GM19397 (cell line): ENCODE results near the gene HAUS2.
A peak's percentile ranks its signal among the peaks of the same experiment; 100 is the strongest.
"Not testable (repeated sequence)": the region's sequence is repeated elsewhere in the genome, so short reads cannot be mapped to it uniquely, and the experiment has no call there.

Source experiments
- ATAC-seq: cut with Tn5 transposase; IDR thresholded peaks from one replicate; pipeline ENCODE4 v1.9.1; 2021; ENCODE audit warnings: mild to moderate bottlenecking, moderate library complexity; ENCODE audit not compliant: unreplicated experiment

Gene HAUS2

DNA sequence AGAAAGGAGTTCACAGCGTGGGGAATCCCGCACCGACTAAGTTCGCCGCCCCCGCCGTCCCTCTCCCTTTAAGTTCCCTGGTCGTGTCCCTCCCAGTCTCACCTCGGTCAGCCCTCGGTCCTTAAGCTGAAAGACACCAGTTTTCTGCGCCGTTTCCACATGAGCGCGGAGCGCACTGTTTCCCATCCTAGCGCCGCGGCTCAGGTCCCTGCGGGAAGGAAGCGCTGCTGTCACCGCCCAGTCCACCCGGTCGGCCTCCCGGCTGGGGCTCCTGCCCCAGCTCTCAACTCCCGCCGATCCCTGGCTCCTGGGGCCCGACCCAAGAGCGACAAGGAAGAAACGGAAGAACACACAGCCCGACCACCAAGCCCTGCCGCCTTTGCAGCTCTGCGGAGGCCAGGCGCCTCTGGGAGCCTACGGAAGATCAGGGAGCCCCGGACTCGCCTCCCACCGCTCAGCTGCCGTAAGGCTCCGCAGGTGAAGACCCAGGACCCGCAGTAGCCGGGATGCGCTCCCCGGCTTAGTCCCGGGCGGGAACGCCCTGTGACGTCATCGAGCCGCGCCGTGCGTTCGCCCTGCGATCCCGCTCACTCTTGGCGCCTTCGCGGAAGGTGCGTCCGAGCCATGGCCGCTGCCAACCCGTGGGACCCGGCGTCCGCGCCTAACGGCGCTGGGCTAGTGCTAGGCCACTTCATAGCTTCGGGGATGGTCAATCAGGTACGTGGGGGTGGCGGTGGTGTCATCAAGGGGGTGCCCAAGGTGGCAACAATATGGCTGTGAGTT lies at the start of gene HAUS2, which contains the start of gene LRRC57:
TSS of gene HAUS2 (plus strand) at position 590 of the 783 bp plus-strand sequence. CDS start at position 625, 35 bp downstream.
TSS of gene LRRC57 (minus strand) at position 545 of the 783 bp plus-strand sequence. CDS start at position 186, 359 bp downstream.
- ATAC-seq, result peak; percentile 88

DNA sequence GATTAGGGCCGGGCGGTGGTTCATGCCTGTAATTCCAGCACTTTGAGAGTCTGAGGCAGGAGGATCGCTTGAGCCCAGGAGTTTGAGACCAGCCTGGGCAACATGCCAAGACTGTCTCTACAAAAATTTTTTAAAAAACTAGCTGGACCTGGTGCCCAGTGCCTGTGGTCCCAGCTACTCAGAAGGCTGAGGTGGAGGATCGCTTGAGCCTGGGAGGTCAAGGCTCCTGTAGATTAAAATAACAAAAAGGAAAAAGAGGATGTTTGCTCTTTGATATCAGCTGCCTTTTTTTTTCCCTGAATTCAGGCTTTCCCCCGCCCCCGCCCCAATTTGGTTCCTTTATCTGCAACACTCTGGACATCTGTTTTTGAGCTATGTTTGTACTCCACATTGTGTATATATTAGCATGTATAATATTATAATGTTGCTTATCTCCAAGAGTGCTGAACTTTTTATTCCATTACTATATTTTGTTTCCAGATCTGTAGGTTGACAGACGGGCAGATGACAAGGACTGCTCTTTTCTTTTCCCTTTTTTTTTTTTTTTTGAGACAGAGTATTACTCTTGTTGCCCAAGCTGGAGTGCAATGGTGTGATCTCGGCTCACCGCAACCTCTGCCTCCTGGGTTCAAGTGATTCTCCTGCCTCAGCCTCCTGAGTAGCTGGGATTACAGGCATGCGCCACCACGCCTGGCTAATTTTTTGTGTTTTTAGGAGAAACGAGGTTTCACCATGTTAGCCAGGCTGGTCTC lies 48.6 kb upstream of the HAUS2 start:
- no peak for ATAC-seq

DNA sequence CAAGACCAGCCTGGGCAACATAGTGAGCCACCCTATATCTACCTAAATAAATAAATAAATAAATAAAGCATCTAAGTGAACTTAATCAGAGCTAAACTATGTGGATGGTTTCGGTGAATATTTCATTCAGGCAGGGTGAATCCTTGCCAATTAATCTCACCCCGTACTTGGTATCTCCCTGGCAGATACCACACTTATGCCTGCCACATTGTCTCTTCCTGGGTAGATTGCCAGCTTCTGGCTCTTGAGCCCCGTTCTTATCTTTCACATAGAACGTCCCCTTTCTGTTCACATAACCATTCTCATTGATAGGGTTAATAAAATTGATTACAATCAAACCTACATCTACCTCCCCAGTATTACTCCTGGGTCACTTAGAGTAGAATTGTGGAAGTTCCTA lies 46.2 kb upstream of the HAUS2 start:
- ATAC-seq, result no peak

DNA sequence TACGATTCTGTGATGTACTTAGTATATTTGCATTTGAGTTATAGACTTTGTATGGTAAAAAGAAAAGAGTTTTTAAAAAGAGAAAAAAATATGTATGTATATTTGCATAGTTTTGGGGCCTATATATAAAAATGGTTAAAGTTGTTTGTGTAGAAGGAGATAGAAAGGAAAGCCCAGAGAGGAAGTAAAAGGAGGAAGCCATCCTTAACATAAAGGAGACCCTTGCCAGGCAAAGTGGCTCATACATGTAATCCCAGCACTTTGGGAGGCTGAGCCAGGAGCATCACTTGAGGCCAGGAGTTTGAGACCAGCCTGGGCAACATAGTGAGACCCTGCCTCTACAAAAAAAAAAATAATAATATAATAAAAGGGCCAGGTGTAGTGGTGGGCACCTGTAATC lies 44.8 kb upstream of the HAUS2 start:
- ATAC-seq, result no peak

DNA sequence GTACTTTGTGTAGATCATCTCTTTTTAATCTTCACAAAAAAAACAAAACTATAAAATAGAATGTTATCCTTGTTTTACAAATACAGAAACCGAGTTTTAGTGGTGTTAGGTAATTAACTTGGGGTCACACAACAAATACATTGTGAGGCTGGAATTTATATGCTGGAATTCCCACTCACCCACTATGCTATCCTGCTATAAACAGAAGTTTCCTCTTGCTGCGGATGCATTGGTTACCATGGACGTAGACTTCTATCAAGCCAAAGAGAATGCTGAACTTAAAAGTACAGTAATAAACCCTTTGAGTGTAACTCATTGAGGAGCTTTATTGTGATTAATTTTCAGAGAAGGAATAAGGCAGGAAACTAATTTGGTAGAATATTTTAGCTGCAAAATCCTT lies 44.0 kb upstream of the HAUS2 start:
- no peak for ATAC-seq

DNA sequence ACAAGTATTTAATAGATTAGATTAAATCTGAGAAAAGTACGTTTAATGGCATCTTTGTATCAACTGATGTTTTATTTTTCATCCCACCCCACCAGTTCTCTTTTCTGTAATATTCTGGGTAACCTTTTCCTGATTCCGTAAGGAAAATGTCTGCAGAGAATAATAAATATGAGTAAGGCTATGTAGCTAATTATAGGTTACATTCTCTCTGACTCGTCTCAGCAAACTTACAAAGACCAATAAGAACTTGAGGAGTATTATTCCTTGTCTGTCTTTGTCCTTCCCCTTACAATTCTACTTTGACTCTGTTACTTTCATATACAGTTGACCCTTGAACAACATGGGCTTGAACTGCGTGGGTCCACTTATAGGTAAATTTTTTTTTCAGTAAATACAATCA lies 41.1 kb upstream of the HAUS2 start:
- no peak for ATAC-seq

DNA sequence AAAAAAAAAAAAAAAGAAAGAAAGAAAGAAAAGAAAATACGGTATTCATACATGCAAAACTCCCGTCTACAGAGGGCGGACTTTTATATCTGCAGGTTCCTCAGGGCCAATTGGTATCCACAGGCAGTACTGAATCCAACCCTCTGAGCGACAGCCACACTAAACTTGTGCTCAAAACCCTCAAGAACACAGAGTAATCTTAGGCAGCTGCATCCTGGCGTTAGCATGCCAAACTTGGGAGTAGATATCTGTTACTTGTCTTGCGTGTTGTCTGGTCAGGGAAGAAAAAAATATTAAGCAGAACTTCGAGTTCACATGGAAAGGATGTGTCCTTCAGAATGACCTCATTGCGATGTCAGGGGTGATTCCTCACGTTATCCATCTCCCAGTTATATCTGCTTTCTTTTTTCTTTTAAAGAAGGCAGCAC lies 40.4 kb upstream of the HAUS2 start:
- no peak for ATAC-seq

DNA sequence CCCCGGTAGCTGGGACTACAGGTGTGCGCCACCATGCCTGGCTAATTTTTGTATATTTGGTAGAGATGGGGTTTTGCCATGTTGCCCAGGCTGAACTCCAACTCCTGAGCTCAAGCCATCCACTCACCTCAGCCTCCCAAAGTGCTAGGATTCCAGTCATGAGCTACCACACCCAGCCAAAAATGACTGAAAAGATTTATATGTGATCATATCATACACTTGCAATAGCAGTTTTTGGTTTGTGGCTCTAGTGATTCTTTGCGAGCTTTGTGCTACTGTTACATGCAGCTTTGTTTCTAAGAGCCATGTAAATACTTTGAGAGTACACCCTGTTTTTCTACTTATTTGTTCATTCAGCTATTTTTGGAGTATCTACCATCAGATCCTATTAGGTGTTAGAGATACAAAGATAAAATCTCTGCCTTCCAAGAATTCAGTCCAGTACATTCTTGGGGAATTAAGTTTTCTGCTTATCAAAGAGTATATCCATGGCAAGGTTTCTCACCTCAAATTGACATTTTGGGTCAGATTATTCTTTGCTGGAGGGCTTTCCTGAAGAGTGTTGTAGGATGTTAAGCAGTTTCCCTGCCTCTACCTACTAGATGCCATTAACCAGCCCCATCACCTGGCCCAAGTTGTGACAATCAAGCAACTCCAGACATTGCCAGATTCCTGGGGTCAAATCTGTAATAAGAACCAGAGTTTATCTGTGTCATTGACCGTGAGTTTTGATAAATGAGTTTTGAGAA lies 38.2 kb upstream of the HAUS2 start:
- no peak for ATAC-seq

DNA sequence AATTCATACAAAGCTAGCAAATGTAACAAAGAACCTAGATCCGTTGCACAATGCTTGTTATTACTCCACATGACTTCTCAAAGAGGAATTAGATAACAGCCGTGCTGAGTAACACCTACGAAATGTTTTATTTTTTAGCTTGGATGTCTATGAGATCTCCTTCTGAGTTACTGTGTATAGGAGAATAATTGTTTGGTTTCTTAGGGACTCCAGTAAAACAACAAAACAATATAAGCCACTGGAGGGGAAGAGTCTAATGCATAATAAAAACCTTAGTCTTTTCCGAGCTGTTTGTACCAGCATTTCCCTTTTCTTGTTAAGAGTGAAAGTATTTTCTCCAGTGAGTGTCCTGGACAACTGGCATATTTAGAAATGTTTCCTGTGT lies 37.6 kb upstream of the HAUS2 start:
- no peak for ATAC-seq

DNA sequence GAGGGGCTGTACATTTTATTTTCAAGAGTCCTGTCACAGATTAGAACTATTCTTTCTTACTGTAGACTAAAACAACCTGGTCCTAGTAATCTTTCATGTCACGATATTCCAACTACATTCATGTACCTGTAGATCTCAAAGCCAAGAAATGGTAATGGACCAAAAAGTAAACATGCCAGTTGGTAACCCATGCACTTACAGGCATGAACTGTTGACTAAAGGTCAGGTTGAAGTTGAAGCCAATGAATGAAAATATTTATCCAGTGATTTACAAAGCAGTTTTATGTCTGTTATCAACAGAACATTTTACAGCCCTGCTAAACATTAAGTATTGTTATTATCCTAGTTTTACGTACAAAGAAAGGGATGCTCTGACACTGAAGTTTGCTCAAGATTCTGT lies 25.3 kb upstream of the HAUS2 start:
- ATAC-seq, result no peak

DNA sequence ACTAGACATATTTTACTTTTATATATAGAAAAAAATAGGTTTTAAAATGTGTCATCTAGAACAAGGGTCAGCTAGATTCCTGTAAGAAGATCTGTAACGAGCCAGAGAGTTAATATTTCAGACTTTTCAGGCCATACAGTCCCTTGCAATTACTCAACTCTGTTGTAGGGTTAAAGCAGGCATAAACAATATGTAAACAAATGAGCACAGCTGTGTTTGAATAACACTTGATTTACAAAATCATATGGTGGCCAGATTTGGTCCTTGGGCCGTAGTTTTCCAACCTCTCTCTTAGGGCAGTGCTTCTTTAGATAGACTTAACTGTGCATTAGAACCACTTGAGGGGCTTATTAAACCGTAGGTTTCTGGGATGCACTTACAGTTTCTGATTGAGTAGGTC lies 19.7 kb upstream of the HAUS2 start:
- ATAC-seq, result no peak

DNA sequence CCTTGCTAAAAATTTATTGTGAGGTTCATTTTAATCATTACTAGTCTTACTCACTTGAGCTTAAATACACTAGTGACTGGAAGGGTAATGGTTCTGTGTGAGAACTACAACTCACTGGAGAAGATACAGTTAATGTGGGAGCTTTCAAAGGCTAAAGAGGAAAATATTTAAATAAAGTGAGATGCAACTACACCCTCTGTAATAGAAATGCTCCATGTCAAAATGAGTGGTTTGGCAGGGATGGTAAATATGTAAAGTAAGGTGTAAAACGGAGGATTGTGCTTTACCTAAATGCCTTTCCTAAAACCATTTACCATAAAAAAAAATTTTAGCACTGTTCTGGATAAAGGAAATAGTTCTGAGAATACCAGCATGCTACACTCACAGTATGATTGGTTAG lies 15.4 kb upstream of the HAUS2 start:
- no peak for ATAC-seq

DNA sequence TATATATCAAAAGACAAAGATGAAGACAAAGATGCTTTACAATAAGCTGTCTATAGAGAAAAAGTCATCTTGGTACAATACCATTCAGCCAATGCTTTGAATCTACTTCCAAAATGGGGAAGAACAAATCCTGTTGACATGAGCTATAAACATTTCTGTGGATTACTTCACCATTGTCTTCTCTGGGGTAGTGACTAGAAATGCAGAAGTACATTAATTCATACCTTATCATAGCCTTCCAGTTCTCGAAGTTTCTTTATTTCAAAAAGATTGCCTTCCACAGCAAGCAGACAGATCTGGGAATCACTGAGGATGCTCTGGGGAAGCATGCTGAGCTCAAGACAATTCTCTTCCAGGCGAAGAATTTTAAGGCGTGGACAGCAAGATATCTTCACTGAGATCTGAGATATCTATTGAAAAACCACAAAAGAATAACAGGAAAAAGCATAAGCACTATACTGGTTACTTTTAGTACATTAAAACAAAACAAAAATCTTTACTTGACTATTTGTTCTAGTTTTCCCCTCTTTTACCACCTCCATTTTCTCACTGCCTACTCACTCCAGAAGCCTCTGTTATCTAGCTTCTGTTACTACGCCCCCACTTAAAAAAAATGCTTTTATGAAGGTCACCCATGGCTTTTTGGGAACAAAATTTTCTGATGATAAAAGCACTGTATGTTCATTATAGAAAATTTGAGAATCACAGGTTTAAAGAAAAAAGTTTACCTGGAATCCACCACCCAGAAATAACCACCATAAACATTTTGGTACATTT lies 3.6 kb upstream of the HAUS2 start:
- ATAC-seq, result no peak

DNA sequence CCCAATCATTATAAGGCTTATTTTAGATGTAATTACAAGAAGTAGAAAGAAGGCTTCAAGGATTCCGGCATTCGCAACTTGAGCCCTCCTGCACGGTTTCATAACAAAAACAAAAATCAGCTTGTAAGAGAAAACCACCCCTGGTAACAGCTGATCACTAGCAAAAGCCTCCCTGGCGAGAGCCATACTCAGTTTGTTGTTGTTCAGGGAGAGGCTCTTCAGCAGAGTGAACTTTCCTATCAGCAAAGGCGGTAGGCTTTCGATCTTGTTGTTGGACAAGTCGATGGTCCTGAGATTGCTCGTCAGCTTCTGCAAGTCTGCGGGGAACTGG lies 755 bp upstream of the HAUS2 start:
- ATAC-seq, result peak; percentile 3

DNA sequence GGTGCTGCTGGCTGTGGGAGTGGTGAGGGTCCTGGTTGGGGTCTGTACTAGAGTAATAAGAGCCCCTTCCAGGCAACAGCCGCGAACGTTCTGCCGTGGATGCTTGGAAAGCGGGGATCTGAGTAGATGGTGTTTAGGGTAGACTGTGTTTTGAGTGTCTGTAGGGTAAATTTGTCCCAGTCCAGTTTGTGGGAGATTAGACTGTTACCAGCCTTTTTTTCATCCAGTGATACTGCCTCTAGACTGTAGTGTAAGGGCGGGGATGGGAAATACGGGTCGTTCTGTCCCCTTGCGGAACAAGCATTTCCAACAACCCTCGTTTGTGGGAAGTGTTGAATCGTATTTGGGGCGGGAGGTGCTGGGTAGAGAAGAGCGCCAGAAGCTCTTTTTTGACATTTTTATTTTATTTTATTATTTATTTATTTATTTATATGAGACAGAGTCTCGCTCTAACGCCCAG lies 424 bp downstream of the HAUS2 start:
- ATAC-seq, result no peak

DNA sequence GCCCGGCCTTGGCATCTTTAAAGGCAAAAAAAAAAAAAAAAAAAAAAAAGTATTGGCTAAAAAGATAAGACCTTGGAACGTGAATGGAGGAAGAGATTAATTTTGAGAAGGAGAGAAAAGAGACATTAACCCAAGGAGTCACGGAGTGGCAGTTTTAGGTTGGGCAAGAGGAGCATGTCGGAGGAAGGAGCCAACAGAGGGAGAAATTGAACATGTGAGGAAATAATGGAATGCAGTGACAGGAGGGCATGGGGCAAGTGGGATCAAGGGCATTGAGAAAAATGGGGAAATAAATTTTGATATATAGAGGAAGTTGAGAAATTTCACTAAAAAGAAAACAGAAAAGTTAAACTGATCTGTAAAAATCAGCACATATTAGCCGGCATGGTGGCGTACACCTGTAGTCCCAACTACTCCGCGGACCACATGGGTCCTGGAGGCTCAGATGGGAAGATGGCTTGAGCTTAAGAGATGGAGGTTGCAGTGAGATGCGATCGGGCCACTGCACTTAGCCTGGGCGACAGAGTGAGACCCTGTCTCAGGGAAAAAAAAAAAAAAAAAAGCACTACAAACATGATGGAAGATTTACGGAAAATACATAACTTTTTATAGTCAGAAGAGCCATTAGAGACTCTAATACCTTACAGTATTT lies 1.2 kb downstream of the HAUS2 start:
- no peak for ATAC-seq

DNA sequence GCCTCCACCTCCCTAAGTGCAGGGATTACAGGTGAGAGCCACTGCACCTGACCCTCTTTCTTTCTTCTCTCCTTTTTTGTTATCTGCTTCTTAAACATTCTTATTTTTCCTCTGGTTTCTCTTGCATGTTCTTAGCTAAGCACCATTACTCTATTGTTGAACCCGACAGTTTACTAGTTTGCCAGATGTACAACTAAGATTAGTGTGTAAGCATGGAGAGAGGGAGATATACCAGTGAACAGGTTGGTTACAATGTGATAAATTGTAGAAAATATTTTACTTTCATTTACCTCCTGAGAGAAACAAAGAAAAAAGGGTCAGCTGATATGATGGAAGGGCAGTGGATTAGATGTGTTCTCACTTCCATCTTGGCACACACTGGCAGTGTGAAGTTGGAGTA lies 4.9 kb downstream of the HAUS2 start:
- ATAC-seq, result no peak

DNA sequence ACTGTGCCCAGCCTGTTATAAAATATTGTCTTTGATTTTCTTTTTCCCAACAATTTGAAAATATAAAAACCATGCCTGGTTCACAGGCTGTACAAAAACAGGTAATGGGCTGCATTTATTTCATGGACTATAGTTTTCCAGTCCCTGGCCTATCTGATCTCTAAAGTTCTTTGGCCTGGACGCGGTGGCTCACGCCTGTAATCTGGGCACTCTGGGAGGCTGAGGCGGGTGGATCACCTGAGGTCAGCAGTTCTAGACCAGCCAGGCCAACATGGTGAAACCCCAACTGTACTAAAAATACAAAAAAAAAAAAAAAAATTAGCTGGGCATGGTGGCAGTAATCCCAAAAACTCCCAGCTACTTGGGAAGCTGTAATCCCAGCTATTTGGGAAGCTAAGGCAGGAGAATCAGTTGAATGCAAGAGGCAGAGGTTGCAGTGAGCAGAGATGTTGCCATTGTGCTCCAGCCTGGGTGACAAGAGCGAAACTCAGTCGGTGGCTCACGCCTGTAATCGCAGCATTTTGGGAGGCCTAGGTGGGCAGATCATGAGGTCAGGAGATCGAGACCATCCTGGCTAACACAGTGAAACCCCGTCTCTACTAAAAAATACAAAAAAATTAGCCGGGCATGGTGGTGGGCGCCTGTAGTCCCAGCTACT lies 8.0 kb downstream of the HAUS2 start:
- not testable (repeated sequence) for ATAC-seq

DNA sequence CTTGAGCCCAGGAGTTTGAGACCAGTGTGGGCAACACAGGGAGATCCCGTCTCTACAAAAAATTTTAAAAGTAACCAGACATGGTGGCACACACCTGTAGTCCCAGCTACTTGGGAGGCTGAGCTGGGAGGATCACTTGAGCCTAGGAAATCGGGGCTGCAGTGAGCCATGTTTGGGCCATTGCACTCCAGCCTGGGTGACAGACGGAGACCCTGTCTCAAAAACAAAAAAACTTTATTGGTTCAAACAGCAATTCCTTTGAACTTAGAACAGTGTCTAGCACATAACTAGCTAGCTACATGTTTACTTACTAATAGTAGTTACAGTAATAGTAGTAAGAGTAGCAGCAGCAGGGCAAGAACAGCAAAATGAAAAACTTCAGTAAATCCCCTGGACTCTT lies 10.1 kb downstream of the HAUS2 start:
- no peak for ATAC-seq
